DND-41 (cell line): ENCODE measurements around the gene UBL7.

Source experiments
- CTCF ChIP-seq: IDR thresholded peaks from 2 replicates; pipeline ENCODE4 v1.5.1; 2012; ENCODE audit warnings: borderline replicate concordance, low read length, moderate library complexity, mild to moderate bottlenecking; ENCODE audit not compliant: poor library complexity, severe bottlenecking; ENCODE audit errors: extremely low read depth
- EZH2 ChIP-seq: IDR thresholded peaks from 3 replicates; pipeline ENCODE4 v1.6.1; 2012; ENCODE audit warnings: borderline replicate concordance, low read depth, mild to moderate bottlenecking, moderate library complexity, low read length, inconsistent platforms; ENCODE audit not compliant: severe bottlenecking

GRCh38 chr15:74506515-74506840 is 45.5 kb upstream of the UBL7 start:
- TF ChIP-seq EZH2 (no peak), CTCF (no peak)
